NCI-H748 (cell line): Measurements from ENCODE around the gene SLC9B1.

Experiments used
- DNase-seq: peaks from one replicate; lab custom pipeline; 2025; ENCODE audit not compliant: unreplicated experiment; lab: John Stamatoyannopoulos, UW

SLC9B1 gene

GRCh38 chr4:103019308-103020124, at the start of gene SLC9B1:
SLC9B1 (minus strand) TSS chr4:103019705; CDS start chr4:102991711, 27,994 bp downstream.
- peak; percentile 92 for DNase-seq

DNA sequence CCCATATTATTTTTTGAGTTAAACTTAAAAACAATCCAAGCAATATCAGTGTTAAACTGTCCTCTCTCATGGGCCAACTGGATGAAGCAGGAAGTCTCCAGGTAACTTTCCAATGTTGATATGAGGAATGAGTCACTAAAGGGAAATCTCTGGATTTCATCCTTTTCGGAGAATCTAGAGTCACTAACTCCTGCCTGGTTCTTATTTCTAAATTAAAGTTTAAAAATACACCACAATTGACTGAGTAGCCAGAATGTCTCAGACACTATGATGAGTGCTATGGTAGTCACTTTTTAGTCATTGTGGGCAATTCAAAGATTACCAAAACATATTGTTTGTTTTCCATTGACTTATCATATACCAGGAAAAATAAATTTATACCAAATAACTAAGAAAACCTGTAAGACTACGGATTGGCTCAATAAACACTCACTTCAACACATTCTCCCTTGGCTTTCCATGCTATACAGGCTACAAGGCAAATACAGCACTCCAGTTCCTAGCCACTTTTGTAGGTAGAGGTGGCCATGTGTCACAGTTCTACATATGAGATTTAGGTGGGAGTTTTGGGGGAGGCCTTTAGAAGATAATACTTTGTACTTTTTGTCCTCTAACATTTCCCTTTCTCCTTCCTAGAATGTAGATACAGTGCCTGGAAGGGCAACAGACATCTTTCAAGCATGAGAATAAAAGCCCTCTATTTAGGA, 48.5 kb upstream of the SLC9B1 start:
- no peak for DNase-seq

DNA sequence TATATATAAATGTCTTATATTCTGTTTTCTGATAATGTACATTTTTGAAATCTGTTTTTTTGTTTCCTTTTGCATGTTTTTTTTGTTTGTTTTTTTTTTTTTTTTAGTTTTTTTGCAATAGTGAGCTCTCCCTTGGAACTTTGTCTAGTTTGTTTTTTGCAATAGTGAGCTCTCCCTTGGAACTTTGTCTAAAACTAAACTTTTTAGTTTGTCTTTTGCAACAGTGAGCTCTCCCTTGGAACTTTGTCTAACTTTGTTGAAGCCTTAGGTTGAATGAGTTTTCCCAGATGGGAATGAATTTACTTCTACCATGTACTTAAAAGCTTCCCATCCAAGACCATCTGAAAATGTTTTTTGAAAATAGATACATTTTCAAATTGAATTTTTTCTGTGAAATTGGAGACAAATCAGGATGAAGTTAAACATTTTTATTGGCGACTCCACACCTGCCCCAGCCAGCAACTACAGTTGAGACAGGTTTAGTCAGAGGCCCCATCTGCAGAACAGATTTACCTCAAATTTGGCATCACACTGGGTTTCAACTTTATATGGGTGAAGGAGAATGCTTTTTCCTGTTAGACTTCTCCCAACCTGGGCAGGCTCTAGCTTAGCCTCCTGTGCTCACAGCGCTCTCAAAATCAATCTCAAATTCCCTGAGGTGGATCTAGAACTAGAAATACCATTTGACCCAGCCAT, 41.1 kb upstream of the SLC9B1 start:
- no peak for DNase-seq

DNA sequence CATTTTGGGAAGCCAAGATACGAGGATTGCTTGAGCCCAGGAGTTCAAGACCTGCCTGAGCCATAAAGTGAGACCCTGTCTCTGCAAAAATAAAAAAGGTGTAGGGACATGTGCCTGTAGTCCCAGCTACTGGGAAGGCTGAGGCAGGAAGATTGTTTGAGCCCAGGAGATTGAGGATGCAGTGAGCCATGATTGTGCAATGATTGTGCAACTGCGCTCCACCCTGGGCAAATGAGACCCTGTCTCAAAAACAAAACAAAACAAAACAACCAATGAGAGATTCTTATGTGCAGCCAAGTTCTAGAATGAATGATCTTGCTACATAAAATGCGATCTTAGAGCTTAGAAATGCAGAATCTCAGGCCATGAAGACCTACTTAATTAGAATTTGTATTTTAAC, 34.5 kb upstream of the SLC9B1 start:
- DNase-seq: no peak

DNA sequence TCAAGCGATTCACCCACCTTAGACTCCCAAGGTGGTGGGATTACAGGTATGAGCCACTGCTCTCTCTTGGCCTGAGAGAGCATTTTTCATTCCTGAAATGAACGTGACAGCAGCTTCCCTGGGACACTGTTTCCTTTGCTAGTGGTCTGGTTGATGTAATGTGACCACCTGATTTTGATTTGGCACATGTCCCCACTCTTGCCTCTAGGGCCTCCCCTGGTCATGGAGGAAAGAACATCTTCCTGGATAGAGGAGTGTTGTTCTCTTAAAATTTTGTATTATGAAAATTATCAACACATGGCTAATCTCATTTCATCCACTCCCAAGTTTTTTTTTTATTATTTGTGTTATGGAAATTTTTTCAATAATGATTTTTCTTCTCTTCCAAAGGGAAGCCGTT, 33.3 kb upstream of the SLC9B1 start:
- no peak for DNase-seq

DNA sequence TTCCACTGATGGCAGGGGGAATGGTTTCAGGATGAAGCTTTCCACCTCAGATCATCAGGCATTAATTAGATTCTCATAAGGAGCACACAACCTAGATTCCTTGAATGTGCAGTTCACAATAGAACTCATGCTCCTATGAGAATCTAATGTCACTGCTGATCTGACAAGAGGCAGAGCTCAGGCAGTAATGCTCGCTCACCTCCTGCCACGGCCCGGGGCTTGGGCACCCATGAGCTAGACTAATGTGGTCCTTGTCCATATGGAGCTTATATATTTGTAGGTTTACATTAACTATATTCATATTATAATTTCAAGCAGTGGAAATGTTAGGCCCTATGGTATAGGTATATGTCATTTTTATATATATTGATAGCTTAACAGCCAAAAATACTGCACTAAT, 32.6 kb upstream of the SLC9B1 start:
- DNase-seq: no peak

DNA sequence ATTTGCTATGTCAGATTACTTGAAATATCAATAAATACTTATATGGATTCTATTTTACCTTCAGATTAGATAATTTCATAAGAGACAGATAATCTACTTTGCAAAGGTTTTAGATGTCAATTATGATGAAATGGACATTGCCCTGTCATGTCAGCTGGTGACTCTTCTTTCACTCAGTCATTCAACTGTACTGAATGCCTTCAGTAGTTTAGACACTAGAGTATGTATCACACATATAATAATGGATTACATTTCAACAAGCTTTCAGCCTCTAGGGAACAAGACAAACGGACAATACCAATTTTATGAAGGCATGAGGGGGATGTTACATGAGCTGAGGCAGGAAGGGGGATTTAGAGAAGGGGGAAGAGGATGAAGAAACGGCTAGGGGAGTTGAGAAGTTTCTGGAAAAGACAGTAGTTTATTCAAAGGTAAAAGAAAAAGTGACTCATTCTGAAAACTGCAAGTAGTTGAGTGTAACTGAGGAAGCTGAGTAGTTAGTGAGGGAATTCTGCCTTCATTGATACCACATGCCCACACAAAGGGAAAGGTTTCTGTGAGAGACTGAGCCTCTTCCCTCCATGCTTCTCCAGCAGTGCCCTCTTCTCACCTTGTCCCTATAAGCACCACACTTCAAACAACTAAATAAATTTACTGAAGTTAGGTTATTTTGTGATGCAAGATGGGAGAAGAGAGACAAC, 31.4 kb upstream of the SLC9B1 start:
- no peak for DNase-seq

GRCh38 chr4:103046416-103047290, 27.1 kb upstream of the SLC9B1 start:
- peak; percentile 21 for DNase-seq

GRCh38 chr4:103044183-103044582, 24.7 kb upstream of the SLC9B1 start:
- DNase-seq: no peak

- no peak for DNase-seq
Measured at GRCh38 chr4:103036169-103036568, 16.7 kb upstream of the SLC9B1 start.

DNA sequence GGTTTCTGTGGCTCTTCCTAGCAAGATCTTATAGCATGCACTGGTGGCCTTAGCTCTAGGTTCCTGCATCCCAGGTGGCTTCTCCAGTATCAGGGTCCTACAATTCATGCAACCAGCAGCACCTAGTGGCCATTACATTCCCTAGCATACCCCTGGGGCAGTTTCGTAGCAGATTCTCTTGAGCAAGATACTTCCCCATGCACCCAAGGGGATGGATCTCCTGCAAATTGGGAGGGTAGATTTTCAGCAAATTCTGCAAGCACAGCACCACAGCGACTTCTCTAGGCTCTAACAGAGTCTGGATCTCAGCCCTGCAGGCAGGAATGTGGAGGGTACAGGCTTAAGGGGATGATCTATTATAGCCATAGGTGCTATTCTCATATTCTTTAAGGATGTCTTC, 13.1 kb upstream of the SLC9B1 start:
- peak; percentile 32 for DNase-seq

- no peak for DNase-seq
Measured at GRCh38 chr4:103030791-103031190, 11.3 kb upstream of the SLC9B1 start.

GRCh38 chr4:103029300-103029699, 9.8 kb upstream of the SLC9B1 start:
- no peak for DNase-seq

- no peak for DNase-seq
Measured at GRCh38 chr4:103026868-103027267, 7.4 kb upstream of the SLC9B1 start.

- no peak for DNase-seq
Measured at GRCh38 chr4:103024996-103025395, 5.5 kb upstream of the SLC9B1 start.

DNA sequence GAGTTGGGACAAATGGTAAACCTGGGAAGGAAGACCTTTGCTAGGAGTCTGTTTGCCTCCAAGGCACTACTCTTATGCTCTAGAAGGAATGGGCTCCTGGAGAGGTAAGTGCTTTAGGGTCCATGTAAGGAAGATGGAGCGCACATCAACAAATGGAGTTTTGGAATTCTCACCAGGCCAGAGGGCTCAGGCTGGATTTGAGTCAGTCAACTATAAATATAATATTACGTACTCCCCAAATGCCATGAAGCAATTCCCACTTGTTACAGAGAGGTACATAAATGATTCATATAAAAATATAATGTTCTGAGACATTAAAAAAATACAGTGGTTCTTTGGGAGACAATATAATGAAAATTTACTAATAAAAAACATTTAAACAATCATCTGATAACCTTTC, 1.6 kb upstream of the SLC9B1 start:
- no peak for DNase-seq

- DNase-seq: peak; percentile 54
Measured at GRCh38 chr4:103018391-103019307, 856 bp downstream of the SLC9B1 start.

GRCh38 chr4:103012551-103012950, 7.0 kb downstream of the SLC9B1 start:
- DNase-seq: no peak

- DNase-seq: no peak
Measured at GRCh38 chr4:103012060-103012459, 7.4 kb downstream of the SLC9B1 start.
